Activated CD8-positive, alpha-beta memory T cell treated with anti-CD3 and anti-CD28 coated beads for 4 hours (primary cell): ENCODE results near the gene RIPK4.

Experiments used
- DNase-seq, 2 donors: peaks; one replicate each; pipeline ENCODE4 v3.0.0-alpha.2; 2020; ENCODE audit warnings: low read depth in 2 of 2

The RIPK4 gene

DNA sequence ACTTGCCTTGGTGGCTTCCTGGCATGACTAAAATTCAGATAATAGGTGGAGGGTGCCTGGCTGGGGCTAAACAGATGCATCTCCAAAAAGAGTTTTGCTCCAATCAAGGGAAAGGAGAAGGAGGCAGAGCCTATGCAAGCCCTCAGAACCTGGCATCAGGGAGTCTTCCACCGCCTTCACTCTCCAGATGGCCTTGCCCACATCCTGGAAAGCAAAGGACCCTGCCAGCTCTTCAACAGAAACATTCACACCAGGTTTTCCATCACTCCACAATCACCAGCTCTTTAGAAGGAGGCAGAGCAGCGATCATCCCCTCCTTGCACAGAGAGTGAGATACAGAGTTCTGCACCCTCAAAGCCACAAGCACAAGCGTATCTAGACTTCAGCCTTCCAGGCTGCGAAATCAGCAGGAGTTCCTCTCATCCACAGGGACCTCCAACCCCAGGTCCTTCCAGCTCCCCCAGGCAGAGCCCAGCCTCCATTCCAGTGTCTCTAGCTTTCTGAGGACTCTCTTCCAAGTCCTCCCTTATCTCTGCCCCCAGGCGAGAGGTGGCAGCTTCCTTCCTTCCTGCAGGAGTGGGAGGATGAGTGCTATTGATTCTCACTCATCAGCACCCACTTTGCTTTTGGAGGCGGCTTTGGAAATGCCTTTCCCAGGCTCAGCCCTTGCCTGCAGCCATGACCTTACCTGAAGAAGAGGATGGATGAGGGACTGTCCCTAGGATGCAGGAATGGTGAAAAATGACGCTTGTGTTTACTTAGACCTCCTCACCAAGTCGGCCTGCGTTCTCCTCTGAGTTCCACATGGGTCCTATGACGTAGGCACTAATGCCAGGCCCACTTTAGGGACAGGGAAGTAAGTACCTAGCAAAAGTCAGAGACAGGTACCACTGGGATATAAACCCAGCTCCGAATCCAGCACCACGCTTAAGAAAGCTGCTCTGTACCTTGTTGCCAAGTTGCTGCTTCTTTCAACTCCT lies 75.4 kb downstream of the RIPK4 start:
- no peak for DNase-seq
